ENCODE measurements around the gene TAL1.
A peak's percentile ranks its signal among the peaks of the same experiment; 100 is the strongest.

The TAL1 gene

DNA sequence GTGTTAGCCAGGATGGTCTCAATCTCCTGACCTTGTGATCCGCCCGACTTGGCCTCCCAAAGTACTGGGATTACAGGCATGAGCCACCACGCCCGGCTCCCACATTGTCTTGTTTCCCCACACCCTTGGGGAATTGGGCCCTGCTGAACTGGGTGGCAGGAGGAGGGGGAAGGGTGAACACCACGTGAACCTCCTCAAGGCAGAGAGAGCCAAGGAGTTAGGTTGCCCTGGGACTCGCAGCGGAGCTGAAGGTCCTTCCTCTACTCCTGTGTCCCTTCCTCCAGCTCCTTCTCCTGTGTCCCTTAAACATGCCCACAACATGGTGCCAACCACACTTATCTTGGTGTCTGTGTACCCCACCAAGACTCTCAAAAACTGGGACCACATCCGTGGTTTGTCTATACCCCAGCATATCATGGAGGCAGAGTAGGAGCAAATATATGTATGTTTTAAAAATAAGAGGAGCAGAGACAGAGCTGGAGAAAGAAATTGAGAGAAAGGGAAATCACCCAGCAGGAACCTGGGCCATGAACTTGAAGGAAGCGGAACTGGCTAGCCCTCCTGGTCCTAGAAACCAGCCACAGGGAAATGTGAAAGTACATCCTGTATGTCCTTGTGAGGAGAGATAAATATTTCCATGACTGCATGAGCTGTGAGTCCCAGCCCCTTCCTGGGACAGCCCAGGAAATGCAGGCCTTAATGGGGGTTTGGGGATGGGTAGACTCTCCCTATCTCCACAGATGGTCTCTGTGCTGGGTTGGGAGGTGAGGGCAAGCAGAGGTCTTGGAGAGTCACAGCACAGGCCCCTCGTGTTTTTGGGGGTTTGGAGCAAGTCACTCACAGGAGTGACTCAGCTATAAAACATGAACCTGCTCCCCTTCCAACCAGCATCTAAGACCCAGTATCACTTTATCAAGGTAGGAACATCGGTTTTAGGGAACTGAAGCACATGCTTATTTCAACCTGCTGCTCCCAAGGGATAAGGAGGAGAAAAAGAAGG is 9.4 kb upstream of the TAL1 start:
- no peak overlapping the region for H2BK12ac ChIP-seq (ENCODE audit: low read length)
- no peak overlapping the region for H3K9ac ChIP-seq (ENCODE audit: low read depth, low read length, poor library complexity)
- no peak overlapping the region for H2BK120ac ChIP-seq (ENCODE audit: low read depth, low read length)
- no peaks in the 10 kb centered on the region for H3K79me1 ChIP-seq (ENCODE audit: low read depth, low read length)
- no peak overlapping the region for H4K8ac ChIP-seq (ENCODE audit: low read depth, low read length)
- no peak overlapping the region for H3K4me2 ChIP-seq (ENCODE audit: insufficient read depth, low read length, poor library complexity, severe bottlenecking)
- no peak for DNase-seq (ENCODE audit: low spot score)
- no peak overlapping the region for H3K23ac ChIP-seq (ENCODE audit: low read depth, low read length, poor library complexity)
- H3K18ac ChIP-seq (ENCODE audit: low read length): no peak overlapping the region
- no peak overlapping the region for H2AK5ac ChIP-seq (ENCODE audit: low read depth, low read length)
- peaks cover 0 to 3% of the 10 kb centered on the region in 2 donors for H3K4me1 ChIP-seq (ENCODE audit: control insufficient read depth in 2 of 2, insufficient read depth in 1 of 2, low read depth in 1 of 2, low read length in 2 of 2)
- H2BK5ac ChIP-seq (ENCODE audit: low read length): no peak overlapping the region
- H3K14ac ChIP-seq (ENCODE audit: low read length): no peak overlapping the region
- no peak overlapping the region for H3K27ac ChIP-seq (replicated peaks; ENCODE audit: low read length)
- H3K4ac ChIP-seq (ENCODE audit: low read length): no peak overlapping the region
- no peaks in the 10 kb centered on the region for H3K36me3 ChIP-seq (replicated peaks in 1 of 2; ENCODE audit: control insufficient read depth in 2 of 2, insufficient read depth in 2 of 2, low read length in 2 of 2)
- H4K91ac ChIP-seq (ENCODE audit: low read depth, low read length, poor library complexity): no peak overlapping the region
- no peak overlapping the region for H2AFZ ChIP-seq (ENCODE audit: low read length)
- H3K9me3 ChIP-seq (replicated peaks in 1 of 2; ENCODE audit: control insufficient read depth in 2 of 2, insufficient read depth in 1 of 2, low read depth in 1 of 2, low read length in 2 of 2): no peaks in the 10 kb centered on the region
- peaks cover 0 to 62% (median 4%) of the 10 kb centered on the region in 3 experiments for H3K27me3 ChIP-seq (ENCODE audit: control insufficient read depth in 3 of 3, insufficient read depth in 3 of 3, low read depth in 1 of 3, low read length in 3 of 3)
- no CpG with 5 or more reads among the region's 11 CpGs for WGBS, 2 donors (ENCODE audit: extremely low coverage in 2 of 2, insufficient read length in 2 of 2, insufficient replicate concordance in 1 of 2)
- no peak overlapping the region for H3K4me3 ChIP-seq (ENCODE audit: low read length in 2 of 2)
- no peak overlapping the region for H2BK15ac ChIP-seq (ENCODE audit: low read length)

DNA sequence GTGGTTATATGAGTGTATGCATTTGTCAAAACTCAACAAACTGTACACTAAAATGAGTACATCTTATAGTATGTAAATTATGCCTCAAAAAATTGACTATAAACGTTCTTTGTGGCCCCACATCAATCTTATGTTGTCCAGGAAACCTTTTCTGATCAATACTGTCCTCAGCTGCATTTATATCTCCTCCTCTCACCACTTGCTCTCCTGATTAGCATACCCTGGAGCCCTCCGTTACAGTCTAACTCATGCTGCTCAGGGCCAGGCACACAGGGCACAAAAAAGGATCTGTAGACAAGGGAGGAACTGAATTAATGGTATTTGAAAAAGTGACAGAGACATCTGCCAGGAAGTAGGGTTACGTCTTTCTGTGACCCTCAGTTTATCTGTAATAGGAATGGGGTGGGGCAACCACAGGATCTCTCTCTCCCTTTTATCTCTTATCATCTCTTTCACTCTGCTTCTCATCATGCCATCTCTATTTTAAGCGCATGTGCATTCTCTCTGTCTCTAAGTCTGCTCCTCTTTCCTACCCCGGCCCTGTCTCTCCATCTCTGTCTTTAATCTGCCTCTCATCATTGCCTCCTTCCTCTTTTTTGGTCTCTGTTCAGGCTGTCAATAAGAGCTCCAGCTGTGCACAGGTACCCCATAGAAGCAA is 7.0 kb upstream of the TAL1 start:
- no peak overlapping the region for H2BK12ac ChIP-seq (ENCODE audit: low read length)
- no peak overlapping the region for H3K27ac ChIP-seq (replicated peaks; ENCODE audit: low read length)
- DNase-seq (ENCODE audit: low spot score): no peak

DNA sequence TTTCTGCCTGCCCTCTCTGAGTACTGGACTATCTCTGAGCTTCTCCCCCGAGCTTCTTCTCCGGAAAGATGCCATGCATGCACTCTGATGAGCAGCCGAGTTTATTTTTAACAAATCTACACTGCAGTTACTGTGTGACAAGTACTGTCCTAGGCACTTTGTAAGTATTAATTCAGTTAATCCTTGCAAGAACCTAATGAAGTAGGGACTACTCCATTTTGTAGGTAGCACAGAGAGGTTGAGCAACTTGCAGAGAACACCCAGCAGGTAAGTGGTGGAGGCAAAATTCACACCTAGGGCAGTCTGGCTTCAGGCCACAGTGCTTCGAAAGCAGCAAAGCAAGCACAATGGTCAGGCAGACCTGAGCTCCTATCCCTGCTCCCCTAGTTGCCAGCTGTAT is 3.8 kb upstream of the TAL1 start:
- H2AK5ac ChIP-seq (ENCODE audit: low read depth, low read length): no peak overlapping the region
- H3K23ac ChIP-seq (ENCODE audit: low read depth, low read length, poor library complexity): no peak overlapping the region
- H2BK12ac ChIP-seq (ENCODE audit: low read length): no peak overlapping the region
- H2BK5ac ChIP-seq (ENCODE audit: low read length): no peak overlapping the region
- no peaks in the 10 kb centered on the region for H3K79me1 ChIP-seq (ENCODE audit: low read depth, low read length)
- H3K36me3 ChIP-seq (replicated peaks in 1 of 2; ENCODE audit: control insufficient read depth in 2 of 2, insufficient read depth in 2 of 2, low read length in 2 of 2): no peaks in the 10 kb centered on the region
- no peak for DNase-seq (ENCODE audit: low spot score)
- no peak overlapping the region for H3K18ac ChIP-seq (ENCODE audit: low read length)
- peaks cover 2 to 4% of the 10 kb centered on the region in 2 donors for H3K4me1 ChIP-seq (ENCODE audit: control insufficient read depth in 2 of 2, insufficient read depth in 1 of 2, low read depth in 1 of 2, low read length in 2 of 2)
- no peak overlapping the region for H3K4me2 ChIP-seq (ENCODE audit: insufficient read depth, low read length, poor library complexity, severe bottlenecking)
- peaks cover 20 to 78% (median 57%) of the 10 kb centered on the region in 3 experiments for H3K27me3 ChIP-seq (ENCODE audit: control insufficient read depth in 3 of 3, insufficient read depth in 3 of 3, low read depth in 1 of 3, low read length in 3 of 3)
- no peak overlapping the region for H4K8ac ChIP-seq (ENCODE audit: low read depth, low read length)
- no peak overlapping the region for H3K27ac ChIP-seq (replicated peaks; ENCODE audit: low read length)
- no peaks in the 10 kb centered on the region for H3K9me3 ChIP-seq (replicated peaks in 1 of 2; ENCODE audit: control insufficient read depth in 2 of 2, insufficient read depth in 1 of 2, low read depth in 1 of 2, low read length in 2 of 2)
- WGBS, 2 donors (ENCODE audit: extremely low coverage in 2 of 2, insufficient read length in 2 of 2, insufficient replicate concordance in 1 of 2): no CpG with 5 or more reads among the region's 4 CpGs
- H3K14ac ChIP-seq (ENCODE audit: low read length): no peak overlapping the region
- no peak overlapping the region for H2BK15ac ChIP-seq (ENCODE audit: low read length)
- no peak overlapping the region for H3K9ac ChIP-seq (ENCODE audit: low read depth, low read length, poor library complexity)
- no peak overlapping the region for H2AFZ ChIP-seq (ENCODE audit: low read length)
- no peak overlapping the region for H3K4me3 ChIP-seq (ENCODE audit: low read length in 2 of 2)
- no peak overlapping the region for H2BK120ac ChIP-seq (ENCODE audit: low read depth, low read length)
- H4K91ac ChIP-seq (ENCODE audit: low read depth, low read length, poor library complexity): no peak overlapping the region
- H3K4ac ChIP-seq (ENCODE audit: low read length): no peak overlapping the region

More for the DNA sequence above, 7.0 kb upstream of the TAL1 start:
- Histone ChIP-seq H3K79me1 (ENCODE audit: low read depth, low read length) (no peaks in the 10 kb centered on the region), H3K14ac (ENCODE audit: low read length) (no peak overlapping the region), H4K91ac (ENCODE audit: low read depth, low read length, poor library complexity) (no peak overlapping the region), H3K27me3 (ENCODE audit: control insufficient read depth in 3 of 3, insufficient read depth in 3 of 3, low read depth in 1 of 3, low read length in 3 of 3) (peaks cover 0 to 76% (median 25%) of the 10 kb centered on the region in 3 experiments), H3K4ac (ENCODE audit: low read length) (no peak overlapping the region), H3K4me3 (ENCODE audit: low read length in 2 of 2) (no peak overlapping the region), H3K23ac (ENCODE audit: low read depth, low read length, poor library complexity) (no peak overlapping the region), H3K4me1 (ENCODE audit: control insufficient read depth in 2 of 2, insufficient read depth in 1 of 2, low read depth in 1 of 2, low read length in 2 of 2) (peaks cover 2 to 3% of the 10 kb centered on the region in 2 donors), H3K4me2 (ENCODE audit: insufficient read depth, low read length, poor library complexity, severe bottlenecking) (no peak overlapping the region), H3K36me3 (replicated peaks in 1 of 2; ENCODE audit: control insufficient read depth in 2 of 2, insufficient read depth in 2 of 2, low read length in 2 of 2) (no peaks in the 10 kb centered on the region), H3K18ac (ENCODE audit: low read length) (no peak overlapping the region), H2BK5ac (ENCODE audit: low read length) (no peak overlapping the region), H3K9me3 (replicated peaks in 1 of 2; ENCODE audit: control insufficient read depth in 2 of 2, insufficient read depth in 1 of 2, low read depth in 1 of 2, low read length in 2 of 2) (no peaks in the 10 kb centered on the region), H2AFZ (ENCODE audit: low read length) (no peak overlapping the region), H2BK15ac (ENCODE audit: low read length) (no peak overlapping the region), H3K9ac (ENCODE audit: low read depth, low read length, poor library complexity) (no peak overlapping the region), H2AK5ac (ENCODE audit: low read depth, low read length) (no peak overlapping the region), H4K8ac (ENCODE audit: low read depth, low read length) (no peak overlapping the region), H2BK120ac (ENCODE audit: low read depth, low read length) (no peak overlapping the region)
- no CpG with 5 or more reads among the region's 5 CpGs for WGBS, 2 donors (ENCODE audit: extremely low coverage in 2 of 2, insufficient read length in 2 of 2, insufficient replicate concordance in 1 of 2)

- Histone ChIP-seq H2AFZ (ENCODE audit: low read length) (peak overlapping the region; percentile 71), H3K4me1 (ENCODE audit: control insufficient read depth in 2 of 2, insufficient read depth in 1 of 2, low read depth in 1 of 2, low read length in 2 of 2) (peaks cover 2 to 4% of the 10 kb centered on the region in 2 donors), H3K9me3 (replicated peaks in 1 of 2; ENCODE audit: control insufficient read depth in 2 of 2, insufficient read depth in 1 of 2, low read depth in 1 of 2, low read length in 2 of 2) (no peaks in the 10 kb centered on the region), H3K4ac (ENCODE audit: low read length) (no peak overlapping the region), H3K4me2 (ENCODE audit: insufficient read depth, low read length, poor library complexity, severe bottlenecking) (no peak overlapping the region), H3K4me3 (ENCODE audit: low read length in 2 of 2) (no peak overlapping the region), H3K23ac (ENCODE audit: low read depth, low read length, poor library complexity) (peak overlapping the region; percentile 26), H3K27me3 (ENCODE audit: control insufficient read depth in 3 of 3, insufficient read depth in 3 of 3, low read depth in 1 of 3, low read length in 3 of 3) (peaks cover 26 to 83% (median 63%) of the 10 kb centered on the region in 3 experiments), H3K79me1 (ENCODE audit: low read depth, low read length) (no peaks in the 10 kb centered on the region), H2BK15ac (ENCODE audit: low read length) (no peak overlapping the region), H2BK120ac (ENCODE audit: low read depth, low read length) (no peak overlapping the region), H3K27ac (replicated peaks; ENCODE audit: low read length) (no peak overlapping the region), H2BK12ac (ENCODE audit: low read length) (no peak overlapping the region), H3K9ac (ENCODE audit: low read depth, low read length, poor library complexity) (no peak overlapping the region), H4K8ac (ENCODE audit: low read depth, low read length) (no peak overlapping the region), H3K14ac (ENCODE audit: low read length) (no peak overlapping the region), H2AK5ac (ENCODE audit: low read depth, low read length) (no peak overlapping the region), H3K18ac (ENCODE audit: low read length) (no peak overlapping the region), H3K36me3 (replicated peaks in 1 of 2; ENCODE audit: control insufficient read depth in 2 of 2, insufficient read depth in 2 of 2, low read length in 2 of 2) (no peaks in the 10 kb centered on the region), H2BK5ac (ENCODE audit: low read length) (no peak overlapping the region), H4K91ac (ENCODE audit: low read depth, low read length, poor library complexity) (no peak overlapping the region)
- WGBS, 2 donors (ENCODE audit: extremely low coverage in 2 of 2, insufficient read length in 2 of 2, insufficient replicate concordance in 1 of 2): no CpG with 5 or more reads among the region's 21 CpGs
- no peak for DNase-seq (ENCODE audit: low spot score)
These were observed 3.2 kb upstream of the TAL1 start for GRCh38 chr1:47235241-47235681.
